ENCODE measurements around the gene TTYH1.
A peak's percentile ranks its signal among the peaks of the same experiment; 100 is the strongest.
"Not testable (repeated sequence)": the region's sequence is repeated elsewhere in the genome, so short reads cannot be mapped to it uniquely, and the experiment has no call there.

TTYH1 gene

GRCh38 chr19:54464044-54464629 is 48.9 kb downstream of the TTYH1 start:
- no peak for TF ChIP-seq CTCF (IDR thresholded peaks at IDR 0.05; ENCODE audit: low read depth, low read length)
- H3K4me3 ChIP-seq (ENCODE audit: low read depth, low read length), result peak overlapping the region; percentile 59

- no peak for TF ChIP-seq CTCF (IDR thresholded peaks at IDR 0.05; ENCODE audit: low read depth, low read length)
- peak overlapping the region; percentile 59 for H3K4me3 ChIP-seq (ENCODE audit: low read depth, low read length)
These were observed 49.6 kb downstream of the TTYH1 start for GRCh38 chr19:54464630-54465425.

- H3K4me3 ChIP-seq (ENCODE audit: low read depth, low read length), result no peak overlapping the region
- no peak for TF ChIP-seq CTCF (IDR thresholded peaks at IDR 0.05; ENCODE audit: low read depth, low read length)
These were observed 50.3 kb downstream of the TTYH1 start for GRCh38 chr19:54465426-54466109.

GRCh38 chr19:54466110-54466480 is 50.8 kb downstream of the TTYH1 start:
- H3K4me3 ChIP-seq (ENCODE audit: low read depth, low read length), result not testable (repeated sequence)

- TF ChIP-seq CTCF (IDR thresholded peaks at IDR 0.05; ENCODE audit: low read depth, low read length), result no peak
- H3K4me3 ChIP-seq (ENCODE audit: low read depth, low read length), result no peak overlapping the region
These were observed 54.3 kb downstream of the TTYH1 start for GRCh38 chr19:54469496-54469934.

- TF ChIP-seq CTCF (IDR thresholded peaks at IDR 0.05; ENCODE audit: low read depth, low read length), result no peak
- no peak overlapping the region for H3K4me3 ChIP-seq (ENCODE audit: low read depth, low read length)
These were observed 55.1 kb downstream of the TTYH1 start for GRCh38 chr19:54470276-54470887.

GRCh38 chr19:54470991-54471782 is 55.9 kb downstream of the TTYH1 start:
- peak overlapping the region; percentile 54 for H3K4me3 ChIP-seq (ENCODE audit: low read depth, low read length)

More at GRCh38 chr19:54470991-54471782, 55.9 kb downstream of the TTYH1 start:
- TF ChIP-seq CTCF (IDR thresholded peaks at IDR 0.05; ENCODE audit: low read depth, low read length), result no peak

Measured in WI38 (cell line).